Measurements from ENCODE around the gene B9D2.

The B9D2 gene

DNA sequence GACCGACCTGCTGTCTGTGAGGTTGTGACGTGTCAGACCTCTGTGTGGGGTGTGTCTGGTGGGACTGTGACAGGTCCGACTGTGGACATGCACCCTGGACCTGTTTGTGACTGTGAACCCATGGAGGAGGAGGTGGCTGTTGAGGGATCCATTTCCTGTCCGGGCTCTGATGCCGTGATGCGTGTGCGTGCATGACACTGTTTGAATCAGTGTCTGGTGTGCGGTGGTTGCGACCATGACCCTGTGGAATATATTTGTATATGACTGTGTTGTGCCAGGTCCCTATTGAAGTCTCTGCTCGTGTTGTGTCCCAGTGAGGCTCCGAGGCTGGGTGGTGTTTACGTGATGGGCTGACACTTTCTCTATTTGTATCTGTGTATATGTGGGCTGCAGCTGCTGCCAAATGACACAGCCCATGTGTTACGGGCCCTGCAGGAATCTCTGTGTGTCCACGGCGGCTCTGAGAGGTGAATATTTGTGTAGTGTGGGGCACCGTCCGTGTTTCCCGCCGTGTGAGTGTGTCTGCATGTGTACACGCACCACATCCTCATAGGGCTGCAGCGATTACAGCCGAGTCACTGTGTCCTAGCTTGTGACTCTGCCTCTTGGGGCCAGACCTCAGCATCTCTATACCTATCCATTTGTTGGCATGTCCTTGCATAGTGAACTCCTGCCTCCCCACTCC is 35.6 kb downstream of the B9D2 start:
- POLR2A ChIA-PET, result interaction anchor here (1.1 to 1.8 kb wide), 5 partner anchors 8 to 111 kb away, joined by 3 to 7 read pairs (median 4); no protein-coding TSS in a partner anchor
- Histone ChIP-seq H3K36me3 (ENCODE audit: control insufficient read depth in 2 of 2, insufficient read depth in 1 of 2, low read length in 2 of 2) (peaks cover 18 to 39% of the 10 kb centered on the region in 2 experiments; a peak in 2 of 3 replicates), H3K27ac (ENCODE audit: extremely low read depth, low read depth, low read length) (0 out of 2 replicates have a peak overlapping the region, but pooled peaks have one; percentile 30), H3K4me3 (ENCODE audit: low read depth, low read length) (no peak overlapping the region), H3K4me1 (ENCODE audit: control insufficient read depth, insufficient read depth, low read length) (peaks cover 15% of the 10 kb centered on the region), H3K9me3 (ENCODE audit: control insufficient read depth, insufficient read depth, low read depth, low read length) (no peaks in the 10 kb centered on the region)
- CTCF ChIA-PET, result interaction anchor here (0.7 to 1.2 kb wide), 2 partner anchors 24 to 235 kb away, joined by 3 to 6 read pairs; no protein-coding TSS in a partner anchor
- TF ChIP-seq ZSCAN30 (tag by site-specific recombination; IDR thresholded peaks at IDR 0.05) (no peak), ZNF280C (tag by site-specific recombination; IDR thresholded peaks at IDR 0.05) (no peak), ZNF660 (tag by site-specific recombination; IDR thresholded peaks at IDR 0.05) (no peak), ZNF114 (tag by site-specific recombination; IDR thresholded peaks at IDR 0.05) (no peak), ZNF48 (tag by site-specific recombination; IDR thresholded peaks at IDR 0.05) (no peak), TSHZ1 (tag by site-specific recombination; IDR thresholded peaks at IDR 0.05; ENCODE audit: borderline replicate concordance) (no peak), SCRT2 (tag by site-specific recombination; IDR thresholded peaks at IDR 0.05) (no peak), ZSCAN23 (tag by site-specific recombination; IDR thresholded peaks at IDR 0.05) (no peak), ZNF610 (tag by site-specific recombination; IDR thresholded peaks at IDR 0.05; ENCODE audit: borderline replicate concordance) (no peak), EGR2 (tag by site-specific recombination; IDR thresholded peaks at IDR 0.05; ENCODE audit: low read depth) (no peak), ZNF214 (tag by site-specific recombination; IDR thresholded peaks at IDR 0.05; ENCODE audit: borderline replicate concordance) (no peak), ZNF548 (tag by site-specific recombination; IDR thresholded peaks at IDR 0.05) (no peak), KLF1 (tag by site-specific recombination; IDR thresholded peaks at IDR 0.05) (no peak)

GRCh38 chr19:41327576-41328156 is 36.3 kb downstream of the B9D2 start:
- peaks cover 24 to 41% of the 10 kb centered on the region in 2 experiments; a peak in 2 of 3 replicates for H3K36me3 ChIP-seq (ENCODE audit: control insufficient read depth in 2 of 2, insufficient read depth in 1 of 2, low read length in 2 of 2)
- peaks cover 21% of the 10 kb centered on the region for H3K4me1 ChIP-seq (ENCODE audit: control insufficient read depth, insufficient read depth, low read length)
- H3K9me3 ChIP-seq (ENCODE audit: control insufficient read depth, insufficient read depth, low read depth, low read length), result no peaks in the 10 kb centered on the region
- no peak overlapping the region for H3K27ac ChIP-seq (ENCODE audit: extremely low read depth, low read depth, low read length)
- H3K4me3 ChIP-seq (ENCODE audit: low read depth, low read length), result no peak overlapping the region
- POLR2A ChIA-PET, result interaction anchor here (1.1 to 1.8 kb wide), 4 partner anchors 9 to 111 kb away, joined by 3 to 7 read pairs (median 4); no protein-coding TSS in a partner anchor
- CTCF ChIA-PET, result interaction anchor here (0.7 to 0.9 kb wide), 3 partner anchors 24 to 236 kb away, joined by 3 to 4 read pairs (median 3); no protein-coding TSS in a partner anchor
- TF ChIP-seq ZNF112 (tag by site-specific recombination; IDR thresholded peaks at IDR 0.05) (no peak), ZNF830 (tag by site-specific recombination; IDR thresholded peaks at IDR 0.05; ENCODE audit: low read depth) (no peak), ZFHX2 (tag by site-specific recombination; conservative IDR thresholded peaks at IDR 0.05) (peak; percentile 93), SP2 (tag by site-specific recombination; IDR thresholded peaks at IDR 0.05) (peak; percentile 31; the same call in 1 of the 2 replicates), ZFP37 (tag by site-specific recombination; IDR thresholded peaks at IDR 0.05) (no peak), ZBTB21 (tag by site-specific recombination; IDR thresholded peaks at IDR 0.05) (no peak), SP7 (tag by site-specific recombination; IDR thresholded peaks at IDR 0.05) (peak; percentile 73), KLF17 (tag by site-specific recombination; IDR thresholded peaks at IDR 0.05) (peak; percentile 83), KLF1 (tag by site-specific recombination; IDR thresholded peaks at IDR 0.05) (peak; percentile 99), KLF8 (tag by site-specific recombination; IDR thresholded peaks at IDR 0.05) (peak; percentile 63; the same call in 1 of the 2 replicates), ZNF544 (tag by site-specific recombination; IDR thresholded peaks at IDR 0.05) (no peak), ZNF488 (tag by site-specific recombination; IDR thresholded peaks at IDR 0.05) (no peak), MEIS1 (CRISPR knock-in tag; IDR thresholded peaks at IDR 0.05; ENCODE audit: borderline replicate concordance) (no peak)
